ENCODE results near the gene LHX1. TPM values are rescaled to one million over a fixed set of nuclear protein-coding genes. Genes with fewer than 3 reads are reported as not detected.

Gene LHX1
- polyA plus RNA-seq, 1 donor from 2014 or later: 2.5 TPM

- Histone ChIP-seq H3K27ac (ENCODE audit: low read length) (no peak overlapping the region), H3K27me3 (ENCODE audit: insufficient read depth, low read depth, low read length) (peaks cover 23% of the 10 kb centered on the region), H3K9me3 (ENCODE audit: low read length) (no peaks in the 10 kb centered on the region), H3F3A (ENCODE audit: insufficient read depth, low read length, poor library complexity, severe bottlenecking) (no peaks in the 10 kb centered on the region), H3K9me2 (ENCODE audit: insufficient read depth, low read length) (no peaks in the 10 kb centered on the region), H3K79me2 (replicated peaks; ENCODE audit: insufficient read depth, low read length) (no peaks in the 10 kb centered on the region), H2AFZ (ENCODE audit: low read depth, low read length) (no peak overlapping the region), H3K4me2 (ENCODE audit: low read length) (no peak overlapping the region), H4K20me1 (ENCODE audit: insufficient read depth) (no peaks in the 10 kb centered on the region), H3K4me3 (ENCODE audit: low read length) (no peak overlapping the region), H3K36me3 (ENCODE audit: insufficient read depth, low read length) (no peaks in the 10 kb centered on the region), H3K9ac (ENCODE audit: low read length) (no peak overlapping the region)
- TF ChIP-seq REST (IDR thresholded peaks at IDR 0.05; ENCODE audit: borderline replicate concordance): no peak
- no peak for TF ChIP-seq EP300 (conservative IDR thresholded peaks at IDR 0.05; ENCODE audit: poor library complexity, severe bottlenecking)
- TF ChIP-seq, protein P1, sequence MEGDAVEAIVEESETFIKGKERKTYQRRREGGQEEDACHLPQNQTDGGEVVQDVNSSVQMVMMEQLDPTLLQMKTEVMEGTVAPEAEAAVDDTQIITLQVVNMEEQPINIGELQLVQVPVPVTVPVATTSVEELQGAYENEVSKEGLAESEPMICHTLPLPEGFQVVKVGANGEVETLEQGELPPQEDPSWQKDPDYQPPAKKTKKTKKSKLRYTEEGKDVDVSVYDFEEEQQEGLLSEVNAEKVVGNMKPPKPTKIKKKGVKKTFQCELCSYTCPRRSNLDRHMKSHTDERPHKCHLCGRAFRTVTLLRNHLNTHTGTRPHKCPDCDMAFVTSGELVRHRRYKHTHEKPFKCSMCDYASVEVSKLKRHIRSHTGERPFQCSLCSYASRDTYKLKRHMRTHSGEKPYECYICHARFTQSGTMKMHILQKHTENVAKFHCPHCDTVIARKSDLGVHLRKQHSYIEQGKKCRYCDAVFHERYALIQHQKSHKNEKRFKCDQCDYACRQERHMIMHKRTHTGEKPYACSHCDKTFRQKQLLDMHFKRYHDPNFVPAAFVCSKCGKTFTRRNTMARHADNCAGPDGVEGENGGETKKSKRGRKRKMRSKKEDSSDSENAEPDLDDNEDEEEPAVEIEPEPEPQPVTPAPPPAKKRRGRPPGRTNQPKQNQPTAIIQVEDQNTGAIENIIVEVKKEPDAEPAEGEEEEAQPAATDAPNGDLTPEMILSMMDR (IDR thresholded peaks at IDR 0.05; ENCODE audit: poor library complexity, severe bottlenecking): no peak
- TF ChIP-seq MXI1 (conservative IDR thresholded peaks at IDR 0.05; ENCODE audit: poor library complexity, severe bottlenecking): no peak
- TF ChIP-seq RAD21 (conservative IDR thresholded peaks at IDR 0.05): no peak
- no peak for TF ChIP-seq TAF1 (IDR thresholded peaks at IDR 0.05; ENCODE audit: low read depth)
- TF ChIP-seq SMC3 (conservative IDR thresholded peaks at IDR 0.05; ENCODE audit: poor library complexity): no peak
- no peak for TF ChIP-seq EZH2 (IDR thresholded peaks at IDR 0.05; ENCODE audit: borderline replicate concordance, insufficient read depth, low read length, poor library complexity, severe bottlenecking)
Observed at GRCh38 chr17:36890398-36891168, 46.7 kb upstream of the LHX1 start.

- no peak overlapping the region for H2AFZ ChIP-seq (ENCODE audit: low read depth, low read length)
- H3K4me3 ChIP-seq (ENCODE audit: low read length): no peak overlapping the region
- no peaks in the 10 kb centered on the region for H3K9me2 ChIP-seq (ENCODE audit: insufficient read depth, low read length)
- no peak overlapping the region for H3K4me2 ChIP-seq (ENCODE audit: low read length)
- H3F3A ChIP-seq (ENCODE audit: insufficient read depth, low read length, poor library complexity, severe bottlenecking): no peaks in the 10 kb centered on the region
- no peak for TF ChIP-seq TAF1 (IDR thresholded peaks at IDR 0.05; ENCODE audit: low read depth)
- no peak for TF ChIP-seq EP300 (conservative IDR thresholded peaks at IDR 0.05; ENCODE audit: poor library complexity, severe bottlenecking)
- TF ChIP-seq SMC3 (conservative IDR thresholded peaks at IDR 0.05; ENCODE audit: poor library complexity): no peak
- no peaks in the 10 kb centered on the region for H3K36me3 ChIP-seq (ENCODE audit: insufficient read depth, low read length)
- H3K27me3 ChIP-seq (ENCODE audit: insufficient read depth, low read depth, low read length): peaks cover 18% of the 10 kb centered on the region
- H3K27ac ChIP-seq (ENCODE audit: low read length): no peak overlapping the region
- H4K20me1 ChIP-seq (ENCODE audit: insufficient read depth): no peaks in the 10 kb centered on the region
- H3K79me2 ChIP-seq (replicated peaks; ENCODE audit: insufficient read depth, low read length): no peaks in the 10 kb centered on the region
- no peaks in the 10 kb centered on the region for H3K9me3 ChIP-seq (ENCODE audit: low read length)
- no peak overlapping the region for H3K9ac ChIP-seq (ENCODE audit: low read length)
Observed at GRCh38 chr17:36892112-36892838, 45.0 kb upstream of the LHX1 start.
